Panc1 (cell line): ENCODE data around the gene RBMS3. TPM values are rescaled to one million over a fixed set of nuclear protein-coding genes. Genes with fewer than 3 reads are reported as not detected.

Source experiments
- ATAC-seq: fragments of 200-7000 bp; cut with Tn5 transposase; 2 replicates; pipeline ENCODE4 v1.9.1; 2020; ENCODE audit warnings: mild to moderate bottlenecking, moderate library complexity
- BruUV-seq: library from RNA; stranded (reverse); fragments of 400-500 nt; replicated peaks from 2 replicates; lab custom pipeline; 2021; lab: Mats Ljungman, UMichigan
- CTCF ChIA-PET: fragments of 300-600 bp; sonication (Branson Sonifier 250); formaldehyde crosslinking; loops from one replicate; lab custom pipeline; 2022; ENCODE audit warnings: antibody characterized with exemption; lab: Charles Lee
- POLR2A ChIA-PET: fragments of 300-600 bp; sonication (Branson Sonifier 250); formaldehyde crosslinking; loops from one replicate; lab custom pipeline; 2022; ENCODE audit warnings: antibody characterized with exemption; lab: Charles Lee
- DNase-seq: peaks from one replicate; pipeline ENCODE4 v3.0.0-alpha.2; 2010; ENCODE audit warnings: low read depth, low spot score
- H3K27ac ChIP-seq: 2 replicates; pipeline ENCODE4 v1.5.1; 2011; ENCODE audit warnings: mild to moderate bottlenecking, low read length, inconsistent platforms
- H3K27me3 ChIP-seq: fragments of 200-500 bp; sonication (Bioruptor generic); 2 replicates; pipeline ENCODE4 v1.6.0; 2014; ENCODE audit warnings: low read length, inconsistent platforms; ENCODE audit not compliant: control insufficient read depth, insufficient read depth
- H3K36me3 ChIP-seq: fragments of 200-500 bp; sonication (Bioruptor generic); 2 replicates; pipeline ENCODE4 v1.5.1; 2014; ENCODE audit warnings: inconsistent platforms, mild to moderate bottlenecking, low read length, moderate library complexity; ENCODE audit not compliant: control insufficient read depth, insufficient read depth
- H3K4me1 ChIP-seq: 2 replicates; pipeline ENCODE4 v1.5.1; 2011; ENCODE audit warnings: inconsistent platforms, mild to moderate bottlenecking, low read length, moderate library complexity; ENCODE audit not compliant: control insufficient read depth, insufficient read depth
- H3K4me3 ChIP-seq, 2 experiments: 2 replicates each; pipeline ENCODE4 v1.5.1; 2011 to 2012; ENCODE audit warnings: low read depth in 2 of 2, low read length in 2 of 2, mild to moderate bottlenecking in 2 of 2, inconsistent platforms in 1 of 2, moderate library complexity in 1 of 2
- H3K9me3 ChIP-seq: fragments of 200-500 bp; sonication (Bioruptor generic); 2 replicates; pipeline ENCODE4 v1.5.1; 2014; ENCODE audit warnings: low read depth, mild to moderate bottlenecking, inconsistent platforms, low read length, moderate library complexity; ENCODE audit not compliant: control insufficient read depth, insufficient read depth
- POLR2AphosphoS5 ChIP-seq: IDR thresholded peaks from 2 replicates; pipeline ENCODE4 v1.6.1; 2012; ENCODE audit warnings: mild to moderate bottlenecking, low read depth, low read length, moderate library complexity
- SIN3A ChIP-seq: IDR thresholded peaks from 2 replicates; pipeline ENCODE4 v1.6.1; 2012; ENCODE audit warnings: low read depth, mild to moderate bottlenecking, low read length, moderate library complexity, borderline replicate concordance; ENCODE audit not compliant: insufficient read depth
- TCF7L2 ChIP-seq: IDR thresholded peaks from 2 replicates; pipeline ENCODE4 v1.6.1; 2011; ENCODE audit warnings: mild to moderate bottlenecking, low read depth, low read length, inconsistent platforms
- in situ Hi-C: cut with HindIII; loops from 2 replicates; pipeline ENCODE4 v1.10.0; 2016; ENCODE audit warnings: low sequenced_read_pairs, low pct_unique_long_range_greater_than_20kb
- intact Hi-C: fragments of 100-400 bp; cut with micrococcal nuclease; formaldehyde crosslinking; loops from one replicate; pipeline ENCODE4 v1.10.0; 2022; ENCODE audit not compliant: unreplicated experiment
- total RNA-seq: library from RNA; stranded (reverse); gene quantifications from one replicate; pipeline ENCODE4 v1.2.1, GENCODE V29; 2021; ENCODE audit not compliant: unreplicated experiment
- TF ChIP-seq, protein P1 (sequence below): fragments of 450-650 bp; IDR thresholded peaks from 2 replicates; pipeline ENCODE4 v1.5.1; 2017; ENCODE audit warnings: mild to moderate bottlenecking
- TF ChIP-seq, protein P2 (sequence below), 2 experiments: IDR thresholded peaks; 2 replicates each; pipeline ENCODE4 v1.6.1; 2011 to 2012; ENCODE audit warnings: low read depth in 2 of 2, control low read depth in 1 of 2, low read length in 1 of 2, mild to moderate bottlenecking in 1 of 2, moderate library complexity in 1 of 2; ENCODE audit not compliant: insufficient read depth in 1 of 2

Gene RBMS3
- total RNA-seq, 1 experiment from 2014 or later, result 1.1 TPM

DNA sequence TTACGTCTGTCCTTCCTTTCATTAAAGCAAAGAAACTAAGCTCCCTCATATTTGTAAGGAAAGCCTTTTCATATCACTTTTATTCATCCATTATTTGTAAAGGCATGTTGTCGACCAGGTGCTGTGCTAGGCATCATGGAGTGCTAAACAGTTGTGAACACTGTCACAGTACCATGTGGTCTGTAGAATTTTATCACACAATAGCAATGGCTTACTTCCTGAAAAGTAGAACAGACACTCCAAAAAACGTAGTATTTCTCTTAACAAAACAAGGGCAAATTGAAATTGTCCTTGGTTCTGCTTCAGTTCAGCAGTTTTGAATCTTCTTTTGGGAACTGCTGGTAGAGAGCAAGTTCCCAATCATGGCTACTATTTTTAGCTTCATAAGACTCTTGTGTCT lies 63.3 kb downstream of the RBMS3 start:
- intact Hi-C loops (no loop called here), in situ Hi-C loops (no loop called here)
- no peak overlapping the region for H3K4me3 ChIP-seq
- ChIA-PET POLR2A (no interaction called here), CTCF (no interaction called here)
- ATAC-seq (no peak), DNase-seq (no peak)
- no peaks in the 10 kb centered on the region for H3K36me3 ChIP-seq
- H3K4me1 ChIP-seq, result no peaks in the 10 kb centered on the region
- TF ChIP-seq SIN3A, result no peak
- no peak for TF ChIP-seq POLR2AphosphoS5
- TF ChIP-seq, protein P1, sequence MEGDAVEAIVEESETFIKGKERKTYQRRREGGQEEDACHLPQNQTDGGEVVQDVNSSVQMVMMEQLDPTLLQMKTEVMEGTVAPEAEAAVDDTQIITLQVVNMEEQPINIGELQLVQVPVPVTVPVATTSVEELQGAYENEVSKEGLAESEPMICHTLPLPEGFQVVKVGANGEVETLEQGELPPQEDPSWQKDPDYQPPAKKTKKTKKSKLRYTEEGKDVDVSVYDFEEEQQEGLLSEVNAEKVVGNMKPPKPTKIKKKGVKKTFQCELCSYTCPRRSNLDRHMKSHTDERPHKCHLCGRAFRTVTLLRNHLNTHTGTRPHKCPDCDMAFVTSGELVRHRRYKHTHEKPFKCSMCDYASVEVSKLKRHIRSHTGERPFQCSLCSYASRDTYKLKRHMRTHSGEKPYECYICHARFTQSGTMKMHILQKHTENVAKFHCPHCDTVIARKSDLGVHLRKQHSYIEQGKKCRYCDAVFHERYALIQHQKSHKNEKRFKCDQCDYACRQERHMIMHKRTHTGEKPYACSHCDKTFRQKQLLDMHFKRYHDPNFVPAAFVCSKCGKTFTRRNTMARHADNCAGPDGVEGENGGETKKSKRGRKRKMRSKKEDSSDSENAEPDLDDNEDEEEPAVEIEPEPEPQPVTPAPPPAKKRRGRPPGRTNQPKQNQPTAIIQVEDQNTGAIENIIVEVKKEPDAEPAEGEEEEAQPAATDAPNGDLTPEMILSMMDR, result no peak
- TF ChIP-seq, protein P2, sequence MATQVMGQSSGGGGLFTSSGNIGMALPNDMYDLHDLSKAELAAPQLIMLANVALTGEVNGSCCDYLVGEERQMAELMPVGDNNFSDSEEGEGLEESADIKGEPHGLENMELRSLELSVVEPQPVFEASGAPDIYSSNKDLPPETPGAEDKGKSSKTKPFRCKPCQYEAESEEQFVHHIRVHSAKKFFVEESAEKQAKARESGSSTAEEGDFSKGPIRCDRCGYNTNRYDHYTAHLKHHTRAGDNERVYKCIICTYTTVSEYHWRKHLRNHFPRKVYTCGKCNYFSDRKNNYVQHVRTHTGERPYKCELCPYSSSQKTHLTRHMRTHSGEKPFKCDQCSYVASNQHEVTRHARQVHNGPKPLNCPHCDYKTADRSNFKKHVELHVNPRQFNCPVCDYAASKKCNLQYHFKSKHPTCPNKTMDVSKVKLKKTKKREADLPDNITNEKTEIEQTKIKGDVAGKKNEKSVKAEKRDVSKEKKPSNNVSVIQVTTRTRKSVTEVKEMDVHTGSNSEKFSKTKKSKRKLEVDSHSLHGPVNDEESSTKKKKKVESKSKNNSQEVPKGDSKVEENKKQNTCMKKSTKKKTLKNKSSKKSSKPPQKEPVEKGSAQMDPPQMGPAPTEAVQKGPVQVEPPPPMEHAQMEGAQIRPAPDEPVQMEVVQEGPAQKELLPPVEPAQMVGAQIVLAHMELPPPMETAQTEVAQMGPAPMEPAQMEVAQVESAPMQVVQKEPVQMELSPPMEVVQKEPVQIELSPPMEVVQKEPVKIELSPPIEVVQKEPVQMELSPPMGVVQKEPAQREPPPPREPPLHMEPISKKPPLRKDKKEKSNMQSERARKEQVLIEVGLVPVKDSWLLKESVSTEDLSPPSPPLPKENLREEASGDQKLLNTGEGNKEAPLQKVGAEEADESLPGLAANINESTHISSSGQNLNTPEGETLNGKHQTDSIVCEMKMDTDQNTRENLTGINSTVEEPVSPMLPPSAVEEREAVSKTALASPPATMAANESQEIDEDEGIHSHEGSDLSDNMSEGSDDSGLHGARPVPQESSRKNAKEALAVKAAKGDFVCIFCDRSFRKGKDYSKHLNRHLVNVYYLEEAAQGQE (IDR thresholded peaks at IDR 0.05; ENCODE audit: insufficient read depth in 1 of 2, low read depth in 2 of 2, low read length in 1 of 2), result no peak
- TF ChIP-seq TCF7L2, result no peak
- BruUV-seq, result no TSS peak
- H3K27me3 ChIP-seq, result no peaks in the 10 kb centered on the region
- H3K9me3 ChIP-seq, result no peaks in the 10 kb centered on the region
- no peak overlapping the region for H3K27ac ChIP-seq

DNA sequence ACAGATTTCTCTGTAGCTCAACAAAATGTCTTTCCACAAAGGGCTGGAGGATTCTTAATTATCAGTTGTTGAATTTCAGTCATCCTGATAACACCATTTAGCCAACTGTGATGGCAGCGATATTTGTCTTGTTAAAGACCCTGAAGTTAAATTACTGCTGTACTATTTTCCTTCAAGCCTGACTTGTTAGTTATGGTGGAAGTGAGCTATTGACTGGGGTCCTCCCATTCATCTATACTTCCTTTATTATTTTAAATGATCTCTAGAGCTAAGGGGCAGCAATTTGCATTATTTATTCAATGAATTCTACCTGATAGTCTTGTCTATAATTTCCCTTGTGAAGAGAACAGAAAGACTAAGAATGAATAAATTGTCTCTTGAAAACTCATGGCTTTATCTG lies 64.1 kb downstream of the RBMS3 start:
- Histone ChIP-seq H3K4me3 (no peak overlapping the region), H3K4me1 (no peaks in the 10 kb centered on the region), H3K27me3 (no peaks in the 10 kb centered on the region), H3K9me3 (no peaks in the 10 kb centered on the region), H3K27ac (no peak overlapping the region), H3K36me3 (no peaks in the 10 kb centered on the region)
- ATAC-seq, result no peak
- POLR2A ChIA-PET, result no interaction called here
- DNase-seq, result no peak
- in situ Hi-C loops, result no loop called here
- CTCF ChIA-PET, result interaction anchor here (0.6 kb wide), 1 partner anchor 33 kb away, joined by 5 read pairs; no protein-coding TSS in a partner anchor
- TF ChIP-seq TCF7L2 (no peak), POLR2AphosphoS5 (no peak)
- TF ChIP-seq, protein P1, result no peak
- intact Hi-C loops, result no loop called here
- no TSS peak for BruUV-seq
